Activated T-helper 9 cell treated with anti-CD3 and anti-CD28 coated beads, Interleukin-2, amount 50 U/mL, for 16 hours (primary cell): ENCODE measurements around the gene TYMP.

Experiments used
- DNase-seq: peaks from one replicate; pipeline ENCODE4 v3.0.0-alpha.2; 2020; ENCODE audit warnings: low read depth

Gene TYMP

GRCh38 chr22:50505276-50505775, 24.5 kb downstream of the TYMP start:
- DNase-seq = no peak

- DNase-seq = no peak
Observed at GRCh38 chr22:50504369-50505211, 25.2 kb downstream of the TYMP start.

GRCh38 chr22:50503475-50504145, 26.2 kb downstream of the TYMP start:
- no peak for DNase-seq

- no peak for DNase-seq
Observed at GRCh38 chr22:50502628-50503474, 27.0 kb downstream of the TYMP start.

GRCh38 chr22:50502096-50502495, 27.7 kb downstream of the TYMP start:
- no peak for DNase-seq

GRCh38 chr22:50500452-50500851, 29.4 kb downstream of the TYMP start:
- DNase-seq = no peak

GRCh38 chr22:50498322-50498890, 31.4 kb downstream of the TYMP start:
- DNase-seq = peak; percentile 39

GRCh38 chr22:50497093-50497492, 32.7 kb downstream of the TYMP start:
- no peak for DNase-seq

- DNase-seq = no peak
Observed at GRCh38 chr22:50490531-50491308, 39.1 kb downstream of the TYMP start.

- no peak for DNase-seq
Observed at GRCh38 chr22:50489363-50490243, 40.2 kb downstream of the TYMP start.

GRCh38 chr22:50488886-50489285, 40.9 kb downstream of the TYMP start:
- no peak for DNase-seq

GRCh38 chr22:50488006-50488677, 41.7 kb downstream of the TYMP start:
- DNase-seq = no peak

GRCh38 chr22:50487290-50488005, 42.4 kb downstream of the TYMP start:
- DNase-seq = no peak

GRCh38 chr22:50486561-50487289, 43.1 kb downstream of the TYMP start, which contains the start of gene MIOX:
TSS of gene MIOX (plus strand) at chr22:50486859. CDS start at chr22:50486898, 39 bp downstream.
- no peak for DNase-seq

- DNase-seq = no peak
Observed at GRCh38 chr22:50485221-50486131, 44.3 kb downstream of the TYMP start.

- no peak for DNase-seq
Observed at GRCh38 chr22:50483977-50484853, 45.6 kb downstream of the TYMP start.
